Activated CD4-positive, alpha-beta T cell treated with anti-CD3 and anti-CD28 coated beads for 1 hour (primary cell): ENCODE measurements around the gene PSMD1.
"Not testable (repeated sequence)": the region's sequence is repeated elsewhere in the genome, so short reads cannot be mapped to it uniquely, and the experiment has no call there.

Experiments used
- DNase-seq: peaks from one replicate; pipeline ENCODE4 v3.0.0-alpha.2; 2020

Gene PSMD1

DNA sequence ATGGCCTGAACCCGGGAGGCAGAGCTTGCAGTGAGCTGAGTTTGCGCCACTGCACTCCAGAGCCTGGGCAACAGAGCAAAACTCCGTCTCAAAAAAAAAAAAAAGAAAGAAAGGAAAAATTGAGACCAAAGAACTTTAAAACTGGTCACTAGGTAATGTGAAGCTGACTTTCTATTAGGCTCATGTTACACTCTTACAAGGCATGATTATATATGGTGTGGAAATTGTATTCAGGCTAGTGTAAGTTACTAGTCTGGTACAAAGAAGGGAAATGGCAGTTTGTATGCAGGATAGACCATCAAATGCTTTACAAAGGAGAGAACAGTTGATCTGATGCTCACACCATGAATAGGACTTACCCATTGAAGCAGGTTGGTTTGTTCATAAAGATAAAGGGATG is 106.3 kb downstream of the PSMD1 start:
- DNase-seq = no peak

DNA sequence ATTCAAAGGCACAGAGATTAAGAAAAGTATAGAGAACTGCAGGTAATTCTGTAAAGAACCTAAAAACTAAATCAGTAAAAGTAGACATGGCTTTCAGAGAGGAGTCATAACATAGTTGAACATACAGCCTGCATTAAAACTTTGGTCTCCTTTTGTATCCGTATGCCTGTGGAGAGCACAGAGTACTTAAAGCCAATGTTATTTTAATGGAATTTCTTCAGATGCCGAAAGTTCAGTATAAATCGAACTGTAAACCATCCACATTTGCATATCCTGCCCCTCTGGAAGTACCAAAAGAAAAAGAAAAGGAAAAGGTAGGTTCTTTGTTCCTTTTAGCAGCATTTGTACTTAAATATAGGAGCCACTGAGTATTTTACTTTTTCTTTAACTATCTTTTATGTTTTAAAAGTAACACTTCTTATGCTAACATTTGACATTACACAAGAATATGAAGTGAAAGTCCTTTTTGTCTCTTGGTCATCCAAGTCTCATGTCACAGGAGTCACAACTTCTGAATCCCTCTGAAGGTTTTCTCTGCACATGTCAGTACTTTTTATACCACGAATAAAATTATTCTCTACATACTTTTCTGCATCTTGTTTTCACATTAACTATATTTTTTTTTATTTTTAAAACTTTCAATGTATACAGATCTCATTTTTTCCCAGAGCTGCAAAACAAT is 106.9 kb downstream of the PSMD1 start:
- DNase-seq = no peak

DNA sequence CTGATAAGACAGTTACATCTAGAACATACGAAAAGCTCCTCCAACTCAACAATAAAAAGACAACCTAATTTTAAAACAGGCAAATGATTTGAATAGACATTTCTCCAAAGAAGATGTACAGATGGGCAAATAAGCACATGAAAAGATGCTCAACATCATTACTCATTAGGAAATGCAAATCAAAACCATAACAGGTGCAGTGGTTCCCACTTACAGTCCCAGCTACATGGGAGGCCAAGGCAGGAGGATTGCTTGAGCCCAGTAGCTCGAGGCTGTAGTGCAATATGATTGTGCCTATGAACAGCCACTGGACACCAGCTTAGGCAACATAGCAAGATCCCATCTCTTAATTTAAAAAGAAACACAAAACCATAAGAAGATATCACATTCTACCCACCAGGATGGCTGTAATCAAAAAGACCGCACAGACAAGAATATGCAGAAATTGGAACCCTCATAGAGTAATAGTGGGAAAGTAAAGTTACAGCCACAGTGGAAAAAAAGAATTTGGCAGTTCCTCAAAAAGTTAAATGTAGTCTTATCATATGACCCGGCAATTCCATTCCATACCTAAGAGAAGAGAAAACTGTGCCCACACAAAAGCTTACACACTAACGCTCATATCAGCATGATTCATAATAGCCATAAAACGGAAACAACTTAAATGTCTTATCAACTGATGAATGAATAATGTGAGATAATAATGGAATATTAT is 111.2 kb downstream of the PSMD1 start:
- no peak for DNase-seq

DNA sequence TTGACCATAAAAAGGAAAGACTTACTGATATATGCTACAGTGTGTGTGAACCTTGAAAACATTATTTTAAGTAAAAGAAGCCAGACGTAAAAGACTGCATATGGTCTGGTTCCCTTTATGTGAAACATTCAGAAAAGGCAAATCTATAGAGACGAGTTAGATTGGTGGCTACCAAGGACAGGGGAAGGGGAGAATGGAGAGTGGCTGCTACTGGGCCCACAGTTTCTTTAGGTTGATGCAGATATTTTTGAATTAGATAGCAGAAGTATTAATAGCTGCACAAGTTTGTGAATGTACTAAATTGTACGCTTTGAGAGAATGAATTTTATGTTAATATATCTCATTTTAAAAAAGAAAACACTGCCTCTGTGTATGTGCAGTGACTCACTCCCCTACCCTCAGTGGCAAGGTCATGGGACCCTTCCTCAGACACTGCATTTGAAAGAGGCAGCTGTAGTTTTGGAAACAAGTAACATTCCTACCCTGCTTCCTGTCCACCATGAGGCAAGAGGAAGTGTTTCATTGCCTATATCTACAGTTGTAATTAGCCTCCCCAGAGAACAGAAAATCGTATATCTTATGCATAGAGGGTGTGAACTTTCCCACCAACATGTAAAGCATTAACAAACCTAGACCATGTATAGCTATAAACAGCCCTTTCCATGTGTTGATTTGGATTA is 111.9 kb downstream of the PSMD1 start:
- DNase-seq = no peak

DNA sequence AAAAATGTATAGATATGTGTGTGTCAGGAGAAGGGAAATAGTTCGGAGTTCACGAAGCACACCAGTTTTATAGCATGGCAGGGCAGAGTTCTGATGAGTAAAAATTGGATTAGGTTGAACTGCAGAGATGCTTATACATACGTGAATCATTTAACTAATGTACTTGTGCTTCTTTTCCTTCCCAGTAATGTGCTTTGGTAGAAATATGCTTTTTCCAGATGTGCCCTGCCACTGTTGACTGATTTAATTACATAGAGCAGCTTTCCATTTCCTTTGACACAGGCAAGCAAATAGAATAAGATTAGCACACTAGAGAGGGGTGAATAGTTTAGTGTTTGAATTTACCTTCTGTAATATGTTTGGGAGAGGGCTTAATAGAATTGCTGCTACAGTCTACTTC is 112.8 kb downstream of the PSMD1 start:
- DNase-seq = no peak

DNA sequence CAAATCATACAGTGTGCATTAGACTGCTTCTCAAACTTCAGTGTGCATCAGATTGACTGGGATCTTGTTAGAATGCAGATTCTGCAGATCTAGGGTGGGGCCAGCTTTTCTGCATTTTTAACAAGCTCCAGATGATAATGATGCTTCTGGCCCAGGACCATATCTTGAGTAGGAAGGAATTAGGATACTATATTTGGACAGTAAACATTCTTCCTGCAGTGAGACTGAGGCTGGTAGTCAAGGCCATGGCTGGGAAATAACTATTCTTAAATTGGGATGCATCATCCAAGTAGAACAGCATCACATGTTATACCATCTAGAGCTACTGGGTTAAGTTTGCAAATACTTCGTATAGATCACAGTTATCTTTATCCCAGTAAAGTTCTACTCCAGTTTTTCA is 113.4 kb downstream of the PSMD1 start:
- DNase-seq = no peak

DNA sequence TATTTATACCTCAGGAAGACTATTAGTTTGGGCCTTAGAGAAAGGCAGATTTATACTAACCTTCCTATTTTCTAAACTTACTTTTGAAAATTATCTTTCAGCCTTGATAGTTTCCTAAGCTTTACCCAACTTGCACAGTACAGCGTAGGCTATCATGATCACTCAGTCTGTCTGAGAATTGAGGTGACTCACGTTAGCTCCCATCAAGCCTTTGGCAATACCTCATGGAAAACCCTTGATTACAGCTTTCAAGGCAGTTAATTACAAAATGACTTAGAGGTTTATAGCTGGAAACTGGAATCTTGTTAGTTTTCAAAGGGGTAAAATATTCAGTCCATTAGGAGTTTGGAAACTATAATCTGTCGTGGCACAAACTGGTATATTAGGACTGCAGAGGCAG is 115.4 kb downstream of the PSMD1 start:
- DNase-seq = no peak

DNA sequence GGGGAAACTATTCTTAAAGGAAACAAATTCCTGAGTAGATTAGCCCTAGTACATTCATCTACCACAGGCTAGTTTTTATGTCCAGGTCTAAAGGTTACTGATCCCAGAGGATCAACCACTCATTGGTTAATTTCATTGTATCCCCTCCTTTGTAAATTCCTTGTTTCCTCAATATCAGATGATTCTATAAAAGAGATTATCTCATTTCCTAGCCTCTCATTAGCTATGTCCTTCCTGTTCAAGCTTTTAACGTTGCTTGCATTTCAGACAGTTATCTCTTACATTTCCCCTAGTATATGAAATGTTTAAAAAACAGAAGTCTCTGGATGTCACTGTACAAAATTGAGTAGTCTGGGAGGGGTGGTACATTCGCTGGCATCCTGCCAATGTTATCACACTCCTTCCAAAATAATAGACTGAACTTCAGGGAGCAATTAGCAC is 117.6 kb downstream of the PSMD1 start:
- no peak for DNase-seq

DNA sequence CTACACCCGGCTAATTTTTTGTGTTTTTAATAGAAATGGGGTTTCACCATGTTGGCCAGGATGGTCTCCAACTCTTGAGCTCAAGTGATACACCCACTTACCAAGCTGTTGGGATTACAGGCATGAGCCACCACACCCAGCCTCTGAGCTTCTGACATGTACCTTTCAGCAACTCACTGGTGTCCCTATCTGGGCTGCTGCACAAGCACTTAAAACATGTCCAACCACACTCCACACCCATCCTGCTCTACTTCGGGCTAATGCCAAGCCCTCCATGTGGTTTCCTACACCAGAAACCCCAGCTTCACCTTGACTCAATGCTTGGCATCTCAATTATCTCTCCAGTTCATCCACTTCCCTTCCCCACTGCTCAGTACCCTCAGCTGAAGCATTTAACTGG is 119.4 kb downstream of the PSMD1 start:
- no peak for DNase-seq

DNA sequence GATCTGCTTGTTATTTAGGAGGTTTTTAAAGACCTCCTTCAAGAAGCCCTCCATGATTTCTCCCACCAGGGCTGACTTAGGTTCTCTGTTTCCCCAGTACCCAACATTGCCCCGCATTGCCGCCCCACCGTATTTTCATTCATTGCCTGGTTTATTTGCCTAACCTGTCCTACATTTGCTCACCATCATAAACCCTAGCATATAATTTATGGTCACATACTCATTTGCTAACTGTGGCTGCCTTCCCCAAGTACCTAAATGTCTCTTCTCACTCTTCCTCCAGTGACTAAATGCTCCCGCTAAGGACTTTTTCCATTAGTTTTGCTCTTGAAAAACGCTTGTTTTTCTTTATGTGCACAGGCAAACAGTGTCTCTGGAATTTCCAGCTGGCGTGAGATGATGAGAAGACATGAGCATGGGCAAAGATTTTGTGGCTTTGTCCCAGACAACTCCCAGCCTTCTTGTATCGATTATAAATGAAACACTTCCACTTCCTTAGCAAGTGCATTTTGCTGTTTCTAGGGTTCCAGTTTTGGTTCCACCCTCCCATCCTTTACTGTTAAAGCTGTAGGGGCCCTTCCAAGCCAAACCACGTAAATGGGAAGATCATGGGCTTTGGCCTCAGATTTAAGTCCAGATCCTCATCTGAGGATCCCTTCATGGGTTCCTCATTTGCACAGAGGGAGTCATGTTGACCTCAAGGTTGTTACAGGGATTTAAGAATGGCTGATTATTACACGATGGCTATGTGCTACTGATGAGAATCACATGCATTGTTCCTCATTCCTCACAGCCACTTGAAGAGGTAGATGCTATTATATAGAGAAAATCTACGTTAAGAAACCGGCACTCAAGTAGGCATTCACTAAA is 120.7 kb downstream of the PSMD1 start:
- DNase-seq = no peak

DNA sequence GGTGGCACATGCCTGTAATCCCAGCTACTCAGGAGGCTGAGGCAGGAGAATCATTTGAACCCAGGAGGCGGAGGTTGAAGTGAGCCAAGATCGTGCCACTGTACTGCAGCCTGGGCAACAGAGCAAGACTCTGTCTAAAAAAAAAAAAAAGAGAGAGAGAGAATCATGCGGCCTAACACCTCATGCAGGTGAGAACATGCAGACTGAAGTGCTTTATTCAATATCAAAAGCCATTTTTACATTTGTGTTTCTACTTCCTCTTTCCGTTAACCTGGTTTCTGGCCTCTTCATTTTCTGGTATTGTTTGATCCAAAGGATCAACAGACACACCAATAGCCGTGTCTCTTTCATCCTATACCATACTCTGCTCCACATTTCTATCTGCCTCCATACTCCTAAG is 122.1 kb downstream of the PSMD1 start:
- not testable (repeated sequence) for DNase-seq

DNA sequence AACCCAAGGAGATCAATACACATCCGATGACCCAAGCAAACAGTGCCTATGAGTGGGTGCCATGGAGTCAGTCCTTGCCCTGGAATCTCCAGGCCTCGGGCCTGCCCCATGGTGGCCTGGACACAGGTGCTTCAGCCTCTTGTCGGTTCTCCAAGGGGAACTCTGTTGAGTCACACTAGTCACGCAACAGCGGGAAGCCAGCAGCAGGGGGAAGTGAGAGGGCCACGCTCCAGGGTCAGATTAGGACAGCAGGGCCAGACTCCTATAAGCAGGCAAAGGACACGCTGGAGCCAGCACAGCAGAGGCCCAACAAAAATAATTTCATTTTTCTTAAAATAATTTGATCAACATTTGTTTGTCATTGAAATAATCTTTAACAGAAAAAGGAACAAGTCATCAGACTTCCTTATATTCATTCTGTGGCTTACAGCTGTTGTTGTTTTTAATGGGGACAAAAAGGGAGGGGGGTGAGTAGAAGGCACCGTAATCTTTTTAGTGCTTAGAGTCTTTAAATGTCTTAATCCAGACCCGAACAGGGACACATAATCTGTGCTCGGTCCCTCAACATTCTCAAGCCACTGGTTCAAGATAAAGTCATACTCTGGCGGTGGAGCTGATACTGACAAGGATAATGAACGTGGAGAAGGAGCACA is 125.3 kb downstream of the PSMD1 start:
- no peak for DNase-seq

DNA sequence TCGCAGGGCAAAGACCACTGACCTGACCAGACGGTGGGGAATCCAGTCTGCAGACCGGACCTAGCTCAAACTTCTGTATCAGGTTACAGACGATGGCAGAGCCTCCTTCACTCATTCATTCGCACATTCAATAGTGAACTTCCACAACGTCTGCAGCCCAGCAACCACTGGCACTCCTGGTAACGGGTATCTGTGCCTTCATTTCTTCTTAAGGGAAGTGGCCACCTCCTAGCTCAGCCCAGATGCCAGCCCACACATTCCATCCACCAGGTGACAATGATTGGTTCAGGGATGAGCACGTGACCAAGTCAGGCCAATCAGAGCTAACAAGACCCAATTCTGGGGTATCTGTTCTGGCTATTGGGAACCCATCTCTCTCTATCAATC is 125.8 kb downstream of the PSMD1 start:
- no peak for DNase-seq

DNA sequence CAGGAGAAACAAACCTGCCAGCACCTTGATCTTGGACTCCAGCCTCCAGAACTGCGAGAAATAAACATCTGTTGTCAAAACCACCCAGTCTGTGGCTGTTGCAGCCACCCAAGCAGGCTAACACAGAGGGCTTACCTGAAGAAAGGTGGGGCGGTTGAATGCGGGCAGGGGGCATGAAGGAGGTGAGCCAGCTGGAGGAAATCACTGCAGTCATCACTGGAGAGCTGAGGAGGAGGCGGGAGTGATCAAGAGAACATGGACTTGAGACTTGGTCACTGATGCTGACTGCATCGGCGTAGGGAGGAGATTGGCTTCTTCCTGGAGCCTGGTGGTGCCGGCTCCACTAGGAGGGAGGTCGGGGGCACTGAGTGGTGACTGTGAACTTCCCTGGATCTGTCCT is 127.2 kb downstream of the PSMD1 start:
- DNase-seq = no peak

DNA sequence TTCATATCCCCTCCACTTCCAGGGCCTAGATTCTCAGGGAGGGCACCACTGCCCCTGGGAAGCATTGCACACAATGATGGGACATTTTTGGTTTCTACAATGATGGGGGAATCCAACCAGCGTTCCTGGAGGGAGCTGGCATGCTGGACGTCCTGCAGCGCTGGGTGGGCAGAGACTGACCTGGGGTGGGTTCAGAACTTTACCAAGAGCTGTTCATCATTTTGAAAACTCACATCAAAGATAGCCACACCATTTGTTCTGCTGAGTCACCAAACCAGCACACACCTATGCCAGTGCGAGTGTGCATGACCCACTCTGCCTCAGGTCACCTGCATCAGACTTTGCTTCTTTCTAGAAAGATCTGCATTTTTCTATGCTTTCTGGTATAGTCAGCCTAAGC is 127.7 kb downstream of the PSMD1 start:
- DNase-seq = no peak

DNA sequence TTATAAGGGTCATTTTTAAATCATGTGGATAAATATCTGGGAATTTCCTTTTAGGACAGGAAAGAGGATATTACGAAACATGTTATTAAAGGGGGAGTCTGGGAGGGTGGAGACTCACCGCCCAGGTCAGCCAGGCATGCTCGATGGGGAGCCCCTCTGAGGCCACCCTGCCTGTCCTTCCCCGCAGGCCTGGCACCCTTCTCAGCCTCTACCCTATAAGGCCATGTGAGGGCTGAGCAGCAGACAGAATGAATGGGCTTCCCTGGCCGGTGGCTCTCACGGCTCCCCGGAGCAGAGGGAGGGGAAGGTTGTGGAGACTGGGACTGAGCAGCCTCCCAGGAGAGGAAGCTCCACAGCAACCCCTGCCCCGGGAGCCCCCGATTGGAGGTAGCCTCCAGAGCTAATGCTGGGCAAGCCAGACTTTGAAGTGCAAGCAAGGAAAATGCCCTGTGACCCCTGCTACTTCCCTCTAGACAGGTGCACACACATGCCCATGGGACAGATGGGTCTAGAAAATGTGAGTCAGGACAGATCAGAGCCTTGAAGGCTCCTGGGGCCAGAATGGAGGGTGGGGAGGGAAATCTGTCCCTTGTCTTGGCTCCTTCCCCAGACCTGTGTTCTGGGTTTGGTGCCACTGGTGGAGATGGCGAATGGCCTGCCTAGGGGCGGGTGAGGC is 128.5 kb downstream of the PSMD1 start:
- DNase-seq = no peak

DNA sequence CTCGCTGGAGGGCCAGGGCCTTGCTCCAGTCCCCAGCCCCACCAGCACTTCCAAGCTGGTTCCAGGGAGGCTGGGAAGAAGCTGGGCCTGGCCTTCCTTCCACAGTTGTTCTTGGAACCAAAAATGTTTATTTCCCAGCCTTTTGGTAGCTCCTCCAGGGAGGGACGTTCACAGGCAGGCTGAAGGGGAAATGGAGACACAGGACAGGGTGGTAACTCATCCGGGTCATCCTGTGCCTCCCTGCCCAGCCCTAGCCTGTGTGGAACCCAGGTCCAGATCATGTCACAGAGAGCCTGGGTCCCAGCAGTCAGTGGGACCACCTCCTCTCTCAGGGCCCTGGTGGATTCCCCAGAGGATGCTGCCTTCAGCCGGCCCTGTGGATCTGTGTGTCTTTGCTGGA is 129.2 kb downstream of the PSMD1 start:
- no peak for DNase-seq

DNA sequence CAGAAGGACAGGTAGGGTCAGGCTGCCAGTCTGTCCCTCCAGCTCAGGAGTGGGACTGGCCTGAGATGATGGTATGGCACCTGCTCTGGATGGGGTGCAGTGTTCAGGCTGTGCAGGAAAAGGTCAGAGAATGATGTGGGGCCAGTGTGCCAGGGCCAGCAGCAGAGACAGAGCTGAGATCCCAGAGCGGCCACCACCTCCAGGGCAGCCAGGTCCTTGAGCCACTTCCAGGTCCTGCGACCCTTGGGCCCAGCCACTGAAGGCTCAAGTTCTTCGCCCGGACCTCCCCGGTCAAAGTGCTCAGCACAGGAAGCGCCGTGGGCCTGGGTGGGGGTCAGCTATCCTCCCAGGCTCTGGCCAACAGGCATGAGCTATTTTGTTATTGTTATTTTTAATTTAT is 129.7 kb downstream of the PSMD1 start:
- DNase-seq = no peak

DNA sequence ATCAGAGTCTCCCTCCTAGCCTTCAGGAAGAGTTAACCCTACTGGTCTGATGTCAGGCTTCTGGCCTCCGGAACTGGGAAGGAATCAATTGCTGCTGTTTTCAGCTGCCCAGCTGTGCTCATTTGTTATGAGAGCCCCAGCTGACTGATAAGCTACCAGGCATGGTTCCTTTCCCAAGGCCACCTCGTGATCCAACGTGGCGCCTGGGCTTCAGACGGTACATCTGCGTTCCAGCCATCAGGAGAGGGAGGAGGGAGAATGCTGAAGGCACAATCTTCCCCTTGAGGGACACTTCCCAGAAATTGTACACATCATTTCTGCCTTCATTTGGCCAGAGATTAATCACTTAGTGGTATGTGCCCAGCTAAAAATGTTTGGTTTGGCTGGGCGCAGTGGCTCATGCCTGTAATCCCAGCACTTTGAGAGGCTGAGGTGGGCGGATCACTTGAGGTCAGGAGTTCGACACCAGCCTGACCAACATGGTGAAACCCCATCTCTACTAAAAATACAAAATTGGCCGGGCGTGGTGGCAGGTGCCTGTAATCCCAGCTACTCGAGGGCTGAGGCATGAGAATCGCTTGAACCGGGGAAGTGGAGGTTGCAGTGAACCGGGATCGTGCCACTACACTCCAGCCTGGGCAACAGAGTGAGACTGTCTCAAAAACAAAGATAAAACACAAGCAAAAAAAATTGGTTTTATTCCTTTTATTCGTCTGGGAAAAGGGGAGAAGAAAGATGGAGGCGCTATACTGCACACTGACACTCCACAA is 131.3 kb downstream of the PSMD1 start:
- no peak for DNase-seq

DNA sequence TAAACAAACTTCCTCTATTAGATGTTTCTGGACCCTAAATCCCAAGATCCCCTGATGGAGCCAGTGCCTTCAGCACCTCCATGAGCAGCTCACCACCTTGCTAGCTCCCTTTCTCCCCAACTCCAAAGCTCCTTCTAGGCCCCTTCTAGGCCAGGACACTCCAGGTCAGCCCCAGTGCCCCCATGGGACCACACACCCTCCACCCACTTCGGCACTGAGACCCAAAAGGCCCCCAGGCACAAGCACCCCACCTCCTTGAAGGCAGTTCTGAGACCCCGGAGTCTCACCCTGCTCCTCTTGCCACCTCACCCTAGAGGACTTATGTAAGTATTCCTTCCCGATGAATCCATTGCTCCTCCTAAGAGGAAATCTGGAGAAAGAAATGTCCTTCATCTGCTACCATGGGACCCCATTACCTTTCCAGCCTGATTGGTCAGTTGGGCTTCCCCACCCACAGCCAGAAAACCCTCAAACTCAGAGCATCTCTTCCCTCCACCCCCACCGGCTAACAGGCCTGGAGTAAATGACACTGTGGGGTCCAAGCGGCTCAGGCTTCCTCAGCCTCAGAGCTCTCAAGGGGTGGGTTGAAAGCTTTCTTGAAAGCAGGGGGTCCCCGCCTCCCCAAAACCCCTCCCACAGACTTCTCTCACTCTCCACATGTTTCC is 132.0 kb downstream of the PSMD1 start:
- no peak for DNase-seq

DNA sequence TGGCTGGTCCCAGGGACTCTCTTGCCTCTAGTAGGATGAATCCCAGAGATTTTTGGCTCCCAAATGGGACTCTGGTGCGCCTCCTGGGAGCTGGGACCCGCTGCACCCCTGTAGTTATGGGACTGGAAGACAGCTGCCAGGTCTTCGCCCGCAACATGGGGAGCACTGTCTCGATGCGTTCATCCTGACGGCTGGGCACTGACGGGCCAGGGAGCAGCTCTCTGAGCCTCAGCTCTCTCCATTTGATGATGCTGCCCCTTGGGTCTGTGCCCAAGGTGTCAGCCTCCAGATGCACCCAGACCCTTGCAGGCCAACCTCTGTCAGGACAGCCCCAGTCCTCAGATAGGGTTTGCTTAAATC is 132.5 kb downstream of the PSMD1 start:
- no peak for DNase-seq
